AG04449 (cell line): Measurements from ENCODE around the gene TIE1.

Experiments
- CTCF ChIA-PET: fragments of 350-600 bp; formaldehyde crosslinking; extraction: SDS; loops from one replicate; lab custom pipeline; 2021; ENCODE audit warnings: antibody characterized with exemption; lab: Yijun Ruan, JAX
- POLR2A ChIA-PET: fragments of 400-600, 350-600 bp; formaldehyde crosslinking; extraction: SDS; loops from one replicate; lab custom pipeline; 2020; ENCODE audit warnings: antibody characterized with exemption, inconsistent platforms; lab: Yijun Ruan, JAX
- DNase-seq: peaks from one replicate; pipeline ENCODE4 v3.0.0-alpha.2; 2010; ENCODE audit warnings: low read depth, low spot score
- H3K4me3 ChIP-seq: 2 replicates; pipeline ENCODE4 v1.5.1; 2011; ENCODE audit warnings: low read depth, mild to moderate bottlenecking, control low read depth, low read length
- CTCF ChIP-seq: IDR thresholded peaks from one replicate; pipeline ENCODE4 v1.5.1; 2011; ENCODE audit warnings: mild to moderate bottlenecking, moderate library complexity, low read length, control low read depth, inconsistent platforms; ENCODE audit not compliant: insufficient read depth; ENCODE audit errors: missing control alignments

The TIE1 gene

GRCh38 chr1:43269627-43270375 lies 31.0 kb upstream of the TIE1 start, which contains the start of gene TMEM125:
TSS of gene TMEM125 (plus strand) at chr1:43269983. CDS start at chr1:43272723, 2,740 bp downstream.
- no peak for TF ChIP-seq CTCF
- ChIA-PET POLR2A (no interaction called here), CTCF (no interaction called here)
- DNase-seq: no peak
- no peak within 1 kb of the TSS for H3K4me3 ChIP-seq

GRCh38 chr1:43270421-43271095 lies 30.2 kb upstream of the TIE1 start:
- H3K4me3 ChIP-seq: no peak overlapping the region
- ChIA-PET POLR2A (no interaction called here), CTCF (no interaction called here)
- no peak for DNase-seq
- no peak for TF ChIP-seq CTCF

GRCh38 chr1:43271186-43272118 lies 29.3 kb upstream of the TIE1 start:
- ChIA-PET CTCF (no interaction called here), POLR2A (no interaction called here)
- H3K4me3 ChIP-seq: no peak overlapping the region

GRCh38 chr1:43272161-43272560 lies 28.6 kb upstream of the TIE1 start:
- no peak overlapping the region for H3K4me3 ChIP-seq
- no peak for TF ChIP-seq CTCF
- ChIA-PET CTCF (no interaction called here), POLR2A (no interaction called here)
- no peak for DNase-seq

More at GRCh38 chr1:43271186-43272118, 29.3 kb upstream of the TIE1 start:
- no peak for DNase-seq
- no peak for TF ChIP-seq CTCF

GRCh38 chr1:43272576-43273571 lies 27.9 kb upstream of the TIE1 start:
- TF ChIP-seq CTCF: no peak
- ChIA-PET CTCF (no interaction called here), POLR2A (no interaction called here)
- no peak overlapping the region for H3K4me3 ChIP-seq
- no peak for DNase-seq
